Brain microvascular endothelial cell (primary cell): Measurements from ENCODE around the gene TMEM187.

Source experiments
- DNase-seq: peaks from one replicate; pipeline ENCODE4 v3.0.0-alpha.2; 2020
- H3K27ac ChIP-seq: fragments of 250-450 bp; sonication (Bioruptor Pico); 2 replicates; pipeline ENCODE4 v1.5.1; 2020; ENCODE audit warnings: mild to moderate bottlenecking, moderate library complexity
- H3K27me3 ChIP-seq: fragments of 250-450 bp; sonication (Bioruptor Pico); replicated peaks from 2 replicates; pipeline ENCODE4 v1.5.1; 2020; ENCODE audit warnings: mild to moderate bottlenecking
- H3K36me3 ChIP-seq: fragments of 250-450 bp; sonication (Bioruptor Pico); replicated peaks from 2 replicates; pipeline ENCODE4 v1.5.1; 2020; ENCODE audit warnings: mild to moderate bottlenecking
- H3K4me3 ChIP-seq: 2 replicates; pipeline ENCODE4 v1.5.1; 2011; ENCODE audit warnings: low read depth, mild to moderate bottlenecking, control low read depth, low read length, moderate library complexity
- CTCF ChIP-seq: IDR thresholded peaks from 2 replicates; pipeline ENCODE4 v1.5.1; 2011; ENCODE audit warnings: low read depth, mild to moderate bottlenecking, moderate library complexity, low read length, control low read depth, inconsistent platforms; ENCODE audit errors: missing control alignments
- in situ Hi-C: cut with HindIII; loops from 2 replicates; pipeline ENCODE4 v1.10.0; 2017; ENCODE audit warnings: low sequenced_read_pairs, low pct_ligation_motif_present

TMEM187 gene

GRCh38 chrX:154023276-154024000 lies 50.9 kb downstream of the TMEM187 start:
- H3K27me3 ChIP-seq = no peaks in the 10 kb centered on the region
- in situ Hi-C loops = no loop called here
- H3K4me3 ChIP-seq = no peak overlapping the region
- no peak for TF ChIP-seq CTCF
- H3K36me3 ChIP-seq = no peaks in the 10 kb centered on the region
- no peak for DNase-seq
- H3K27ac ChIP-seq = no peak overlapping the region

- in situ Hi-C loops = no loop called here
Observed at GRCh38 chrX:154024271-154024670, 51.7 kb downstream of the TMEM187 start.

DNA sequence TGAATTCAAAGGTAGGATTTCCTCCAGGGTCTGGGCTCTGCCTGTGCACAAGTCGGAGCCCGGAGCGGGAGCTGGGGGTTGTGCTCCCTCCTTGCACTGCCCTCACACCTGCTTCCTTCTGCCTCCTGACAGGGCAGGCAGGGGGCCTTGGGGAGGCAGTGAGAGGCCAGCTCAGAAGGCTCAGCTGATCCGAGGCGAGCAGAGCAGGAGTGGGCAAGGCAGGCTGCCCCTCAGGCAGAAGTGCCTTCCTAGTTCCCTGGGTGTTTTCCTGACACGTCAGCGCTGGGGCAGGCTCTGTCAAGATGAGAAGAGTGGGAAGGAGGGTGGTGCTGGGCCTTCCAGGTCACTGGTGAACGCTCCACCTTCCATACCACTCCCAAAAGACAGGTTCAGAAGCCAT lies 52.7 kb downstream of the TMEM187 start:
- Histone ChIP-seq H3K27me3 (no peaks in the 10 kb centered on the region), H3K4me3 (no peak overlapping the region), H3K36me3 (no peaks in the 10 kb centered on the region), H3K27ac (no peak overlapping the region)
- DNase-seq = no peak
- TF ChIP-seq CTCF = no peak
- in situ Hi-C loops = no loop called here

More at GRCh38 chrX:154024271-154024670, 51.7 kb downstream of the TMEM187 start:
- H3K27me3 ChIP-seq = no peaks in the 10 kb centered on the region
- TF ChIP-seq CTCF = no peak
- H3K36me3 ChIP-seq = no peaks in the 10 kb centered on the region
- H3K4me3 ChIP-seq = no peak overlapping the region
- H3K27ac ChIP-seq = no peak overlapping the region
- DNase-seq = no peak

DNA sequence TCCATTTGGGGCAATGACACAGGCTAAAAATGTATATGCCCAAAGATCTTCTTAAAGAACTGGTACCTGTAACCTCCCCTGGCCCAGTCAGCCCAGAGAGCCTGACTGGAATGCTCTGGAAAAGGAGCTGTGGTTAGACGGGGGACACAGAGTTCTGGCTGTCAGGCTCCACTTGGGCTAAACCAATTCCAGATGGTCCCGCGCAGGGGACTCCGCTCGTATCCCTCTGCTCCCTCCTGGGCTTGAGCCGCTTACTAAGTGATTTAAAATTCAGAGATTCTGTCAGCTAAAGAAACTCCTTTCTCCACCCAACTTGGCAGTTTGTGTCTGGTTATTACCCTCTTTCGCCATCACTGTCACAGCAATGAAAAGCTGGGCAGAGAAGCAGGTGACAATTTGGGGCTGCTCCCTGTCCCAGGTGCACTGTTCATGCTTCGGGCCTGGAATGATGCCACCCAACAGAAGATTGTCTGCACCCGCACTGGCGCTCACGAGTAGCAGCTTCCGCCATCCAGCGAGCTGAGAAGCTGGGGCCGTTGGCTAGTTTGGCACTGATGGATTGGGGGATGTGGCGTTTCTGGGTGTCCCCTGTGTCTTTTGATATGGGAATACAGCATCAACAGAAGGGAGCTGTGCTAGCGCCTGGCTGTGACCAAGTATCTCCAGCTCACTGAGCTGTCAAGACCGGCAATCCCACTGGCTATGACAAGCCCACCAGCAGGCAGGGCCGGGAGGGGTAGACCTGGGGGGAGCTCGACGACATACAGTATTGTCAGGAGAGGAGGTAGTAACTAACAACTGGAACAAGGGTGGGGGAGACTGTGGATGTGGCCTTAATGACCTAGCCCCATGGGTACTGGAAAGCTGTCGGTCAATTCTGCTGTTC lies 53.8 kb downstream of the TMEM187 start:
- TF ChIP-seq CTCF = no peak
- Histone ChIP-seq H3K27me3 (no peaks in the 10 kb centered on the region), H3K36me3 (no peaks in the 10 kb centered on the region), H3K4me3 (no peak overlapping the region), H3K27ac (no peak overlapping the region)
- no peak for DNase-seq
- in situ Hi-C loops = no loop called here

GRCh38 chrX:154027022-154027402 lies 54.5 kb downstream of the TMEM187 start:
- H3K36me3 ChIP-seq = no peaks in the 10 kb centered on the region

More at GRCh38 chrX:154027022-154027402, 54.5 kb downstream of the TMEM187 start:
- H3K27me3 ChIP-seq = no peaks in the 10 kb centered on the region
- TF ChIP-seq CTCF = no peak
- no peak for DNase-seq
- H3K27ac ChIP-seq = no peak overlapping the region
- no peak overlapping the region for H3K4me3 ChIP-seq
- in situ Hi-C loops = no loop called here
